ENCODE results near the gene ARHGAP6. TPM values are rescaled to one million over a fixed set of nuclear protein-coding genes. Genes with fewer than 3 reads are reported as not detected.

The ARHGAP6 gene
- total RNA-seq, 4 donors from 2014 or later: 17.2 to 47.0 (median 21.6) TPM

- Histone ChIP-seq H3K4me1 (no peaks in the 10 kb centered on the region), H3K4me3 (no peak overlapping the region), H3K36me3 (no peaks in the 10 kb centered on the region), H3K9me3 (no peaks in the 10 kb centered on the region), H3K27me3 (no peaks in the 10 kb centered on the region), H3K27ac (no peak overlapping the region)
- TF ChIP-seq POLR2A (IDR thresholded peaks at IDR 0.05) (no peak), CTCF (IDR thresholded peaks at IDR 0.05) (no peak)
- intact Hi-C loops (cut with DNase I; ENCODE audit: low total_unique reads): no loop called here
- no peak for DNase-seq
Measured at GRCh38 chrX:11416600-11416999, 249.1 kb downstream of the ARHGAP6 start.

- no peaks in the 10 kb centered on the region for H3K9me3 ChIP-seq
- H3K27me3 ChIP-seq: no peaks in the 10 kb centered on the region
- no peak overlapping the region for H3K27ac ChIP-seq
- H3K4me1 ChIP-seq: no peaks in the 10 kb centered on the region
- DNase-seq: no peak
- H3K4me3 ChIP-seq: no peak overlapping the region
- TF ChIP-seq CTCF (IDR thresholded peaks at IDR 0.05) (no peak), POLR2A (IDR thresholded peaks at IDR 0.05) (no peak)
- H3K36me3 ChIP-seq: no peaks in the 10 kb centered on the region
- intact Hi-C loops (cut with DNase I; ENCODE audit: low total_unique reads): no loop called here
Measured at GRCh38 chrX:11414091-11414490, 251.6 kb downstream of the ARHGAP6 start.

GRCh38 chrX:11412715-11413623 is 252.8 kb downstream of the ARHGAP6 start:
- Histone ChIP-seq H3K4me3 (no peak overlapping the region), H3K27ac (no peak overlapping the region), H3K27me3 (no peaks in the 10 kb centered on the region), H3K36me3 (no peaks in the 10 kb centered on the region), H3K4me1 (no peaks in the 10 kb centered on the region), H3K9me3 (no peaks in the 10 kb centered on the region)
- TF ChIP-seq CTCF (IDR thresholded peaks at IDR 0.05): no peak
- TF ChIP-seq POLR2A (IDR thresholded peaks at IDR 0.05): no peak
- no peak for DNase-seq
- intact Hi-C loops (cut with DNase I; ENCODE audit: low total_unique reads): no loop called here

GRCh38 chrX:11409957-11410356 is 255.8 kb downstream of the ARHGAP6 start:
- no peaks in the 10 kb centered on the region for H3K27me3 ChIP-seq
- intact Hi-C loops (cut with DNase I; ENCODE audit: low total_unique reads): no loop called here
- H3K4me3 ChIP-seq: no peak overlapping the region
- TF ChIP-seq POLR2A (IDR thresholded peaks at IDR 0.05) (no peak), CTCF (IDR thresholded peaks at IDR 0.05) (no peak)
- H3K27ac ChIP-seq: no peak overlapping the region
- no peaks in the 10 kb centered on the region for H3K36me3 ChIP-seq
- no peaks in the 10 kb centered on the region for H3K9me3 ChIP-seq
- no peaks in the 10 kb centered on the region for H3K4me1 ChIP-seq
- DNase-seq: no peak

- Histone ChIP-seq H3K9me3 (no peaks in the 10 kb centered on the region), H3K27me3 (no peaks in the 10 kb centered on the region), H3K36me3 (no peaks in the 10 kb centered on the region), H3K4me3 (no peak overlapping the region), H3K4me1 (no peaks in the 10 kb centered on the region), H3K27ac (no peak overlapping the region)
- TF ChIP-seq POLR2A (IDR thresholded peaks at IDR 0.05): no peak
- TF ChIP-seq CTCF (IDR thresholded peaks at IDR 0.05): no peak
- intact Hi-C loops (cut with DNase I; ENCODE audit: low total_unique reads): no loop called here
- DNase-seq: no peak
Measured at GRCh38 chrX:11408783-11409182, 256.9 kb downstream of the ARHGAP6 start.

All from uterus (tissue), 4 donors.